ENCODE data around the gene ADGRB3. TPM values are rescaled to one million over a fixed set of nuclear protein-coding genes. Genes with fewer than 3 reads are reported as not detected.

The ADGRB3 gene
- polyA plus RNA-seq, 1 of the 3 experiments (the other 2 are of a cell fraction): 0.12 TPM

- Histone ChIP-seq H2AFZ (ENCODE audit: low read depth) (no peak overlapping the region), H3K4me2 (no peak overlapping the region), H3K9me2 (no peaks in the 10 kb centered on the region), H3K79me2 (ENCODE audit: insufficient read depth) (no peaks in the 10 kb centered on the region), H3K36me3 (replicated peaks in 1 of 2; ENCODE audit: control insufficient read depth in 1 of 2, insufficient read depth in 2 of 2, low read length in 1 of 2) (no peaks in the 10 kb centered on the region), H4K20me1 (ENCODE audit: insufficient read depth) (no peaks in the 10 kb centered on the region), H3K27ac (ENCODE audit: low read depth in 2 of 2, low read length in 1 of 2) (no peak overlapping the region), H3K9me3 (no peaks in the 10 kb centered on the region), H3K27me3 (ENCODE audit: insufficient read depth) (no peaks in the 10 kb centered on the region), H3F3A (replicated peaks; ENCODE audit: insufficient read depth) (no peaks in the 10 kb centered on the region), H3K4me1 (ENCODE audit: control insufficient read depth in 1 of 2, insufficient read depth in 2 of 2, low read depth in 1 of 2, low read length in 1 of 2) (no peaks in the 10 kb centered on the region), H3K4me3 (ENCODE audit: low read depth in 2 of 2, low read length in 1 of 2) (no peak overlapping the region), H3K9ac (no peak overlapping the region)
- ChIA-PET POLR2A (no interaction called here), CTCF (no interaction called here)
- DNase-seq: no peak
- no peak for TF ChIP-seq RXRA (IDR thresholded peaks at IDR 0.05; ENCODE audit: borderline replicate concordance, low read depth)
- TF ChIP-seq SMC3 (IDR thresholded peaks at IDR 0.05; ENCODE audit: low read depth, low read length): no peak
- TF ChIP-seq, protein P1, sequence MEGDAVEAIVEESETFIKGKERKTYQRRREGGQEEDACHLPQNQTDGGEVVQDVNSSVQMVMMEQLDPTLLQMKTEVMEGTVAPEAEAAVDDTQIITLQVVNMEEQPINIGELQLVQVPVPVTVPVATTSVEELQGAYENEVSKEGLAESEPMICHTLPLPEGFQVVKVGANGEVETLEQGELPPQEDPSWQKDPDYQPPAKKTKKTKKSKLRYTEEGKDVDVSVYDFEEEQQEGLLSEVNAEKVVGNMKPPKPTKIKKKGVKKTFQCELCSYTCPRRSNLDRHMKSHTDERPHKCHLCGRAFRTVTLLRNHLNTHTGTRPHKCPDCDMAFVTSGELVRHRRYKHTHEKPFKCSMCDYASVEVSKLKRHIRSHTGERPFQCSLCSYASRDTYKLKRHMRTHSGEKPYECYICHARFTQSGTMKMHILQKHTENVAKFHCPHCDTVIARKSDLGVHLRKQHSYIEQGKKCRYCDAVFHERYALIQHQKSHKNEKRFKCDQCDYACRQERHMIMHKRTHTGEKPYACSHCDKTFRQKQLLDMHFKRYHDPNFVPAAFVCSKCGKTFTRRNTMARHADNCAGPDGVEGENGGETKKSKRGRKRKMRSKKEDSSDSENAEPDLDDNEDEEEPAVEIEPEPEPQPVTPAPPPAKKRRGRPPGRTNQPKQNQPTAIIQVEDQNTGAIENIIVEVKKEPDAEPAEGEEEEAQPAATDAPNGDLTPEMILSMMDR (IDR thresholded peaks at IDR 0.05): no peak
- no peak for TF ChIP-seq FOXJ3 (CRISPR knock-in tag; IDR thresholded peaks at IDR 0.05)
- no peak for TF ChIP-seq FOXM1 (IDR thresholded peaks at IDR 0.05; ENCODE audit: low read depth)
- TF ChIP-seq NRF1 (IDR thresholded peaks at IDR 0.05; ENCODE audit: low read depth, low read length): no peak
- no peak for TF ChIP-seq GATA2 (CRISPR knock-in tag; IDR thresholded peaks at IDR 0.05)
- TF ChIP-seq CHD2 (IDR thresholded peaks at IDR 0.05; ENCODE audit: low read length, partially characterized antibody): no peak
- no peak for TF ChIP-seq SIN3A (IDR thresholded peaks at IDR 0.05; ENCODE audit: borderline replicate concordance, low read depth, low read length)
- TF ChIP-seq ELF1 (IDR thresholded peaks at IDR 0.05): no peak
- TF ChIP-seq, protein P2, sequence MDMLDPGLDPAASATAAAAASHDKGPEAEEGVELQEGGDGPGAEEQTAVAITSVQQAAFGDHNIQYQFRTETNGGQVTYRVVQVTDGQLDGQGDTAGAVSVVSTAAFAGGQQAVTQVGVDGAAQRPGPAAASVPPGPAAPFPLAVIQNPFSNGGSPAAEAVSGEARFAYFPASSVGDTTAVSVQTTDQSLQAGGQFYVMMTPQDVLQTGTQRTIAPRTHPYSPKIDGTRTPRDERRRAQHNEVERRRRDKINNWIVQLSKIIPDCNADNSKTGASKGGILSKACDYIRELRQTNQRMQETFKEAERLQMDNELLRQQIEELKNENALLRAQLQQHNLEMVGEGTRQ (IDR thresholded peaks at IDR 0.05; ENCODE audit: borderline replicate concordance, low read depth, low read length): no peak
- TF ChIP-seq NFIC (IDR thresholded peaks at IDR 0.05; ENCODE audit: borderline replicate concordance): no peak
- 24% methylated on average over 1 of the region's 1 CpG for WGBS (ENCODE audit: low lambda C conversion rate)
Observed at GRCh38 chr6:69129046-69129445, 494.0 kb downstream of the ADGRB3 start.

DNA sequence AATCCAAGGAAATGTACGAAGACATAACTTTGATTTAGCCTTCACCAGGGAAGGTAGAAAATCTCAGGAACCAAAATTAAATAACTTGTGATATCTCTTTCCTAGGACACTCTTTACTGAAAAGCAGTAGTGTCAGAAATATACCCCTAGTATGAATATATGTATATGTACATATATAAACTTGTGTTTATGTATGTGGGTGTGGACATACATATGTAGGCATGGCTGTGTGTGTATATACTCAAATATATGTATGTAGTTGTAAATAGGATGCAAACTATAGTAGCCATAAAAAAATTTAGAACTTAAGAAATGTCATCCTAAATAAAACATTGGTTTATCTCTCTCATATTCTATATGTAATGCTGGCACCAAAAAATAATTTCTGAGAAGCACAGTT lies 500.8 kb downstream of the ADGRB3 start:
- 4% methylated on average over 1 of the region's 1 CpG for WGBS (ENCODE audit: low lambda C conversion rate)
- CTCF ChIA-PET: no interaction called here
- Histone ChIP-seq H3K4me3 (ENCODE audit: low read depth in 2 of 2, low read length in 1 of 2) (no peak overlapping the region), H3K27me3 (ENCODE audit: insufficient read depth) (no peaks in the 10 kb centered on the region), H3K9me2 (no peaks in the 10 kb centered on the region), H3F3A (replicated peaks; ENCODE audit: insufficient read depth) (no peaks in the 10 kb centered on the region), H3K4me2 (no peak overlapping the region), H3K9ac (no peak overlapping the region), H2AFZ (ENCODE audit: low read depth) (no peak overlapping the region), H3K9me3 (no peaks in the 10 kb centered on the region), H3K79me2 (ENCODE audit: insufficient read depth) (no peaks in the 10 kb centered on the region), H3K27ac (ENCODE audit: low read depth in 2 of 2, low read length in 1 of 2) (no peak overlapping the region), H3K4me1 (ENCODE audit: control insufficient read depth in 1 of 2, insufficient read depth in 2 of 2, low read depth in 1 of 2, low read length in 1 of 2) (no peaks in the 10 kb centered on the region), H3K36me3 (replicated peaks in 1 of 2; ENCODE audit: control insufficient read depth in 1 of 2, insufficient read depth in 2 of 2, low read length in 1 of 2) (no peaks in the 10 kb centered on the region), H4K20me1 (ENCODE audit: insufficient read depth) (no peaks in the 10 kb centered on the region)
- POLR2A ChIA-PET: no interaction called here
- no peak for DNase-seq
- TF ChIP-seq JUND (IDR thresholded peaks at IDR 0.05): no peak
